IMR-90 (cell line): ENCODE results near the gene PRKAR2A. TPM values are rescaled to one million over a fixed set of nuclear protein-coding genes. Genes with fewer than 3 reads are reported as not detected.

Experiments
- ATAC-seq: fragments of 200-7000 bp; cut with Tn5 transposase; 2 replicates; pipeline ENCODE4 v1.9.1; 2020; ENCODE audit warnings: low read depth, mild to moderate bottlenecking, moderate library complexity
- BruUV-seq: library from RNA; stranded (reverse); fragments of 400-500 nt; replicated peaks from 2 replicates; lab custom pipeline; 2021; lab: Mats Ljungman, UMichigan
- CTCF ChIA-PET: fragments of 300-600 bp; formaldehyde crosslinking; extraction: SDS; loops from one replicate; lab custom pipeline; 2021; ENCODE audit warnings: antibody characterized with exemption; lab: Yijun Ruan, JAX
- POLR2A ChIA-PET: fragments of 300-600 bp; sonication (Branson Sonifier 250); formaldehyde crosslinking; loops from one replicate; lab custom pipeline; 2022; ENCODE audit warnings: antibody characterized with exemption; ENCODE audit not compliant: unreplicated experiment; lab: Charles Lee
- DNase-seq: peaks from one replicate; pipeline ENCODE4 v3.0.0; 2013
- H2AFZ ChIP-seq: replicated peaks from 2 replicates; pipeline ENCODE3; 2013; ENCODE audit warnings: low read length, mild to moderate bottlenecking; ENCODE audit not compliant: poor library complexity
- H2AK5ac ChIP-seq: 2 replicates; pipeline ENCODE4 v1.6.1; 2013; ENCODE audit warnings: low read depth, low read length, inconsistent platforms
- H2AK9ac ChIP-seq: replicated peaks from 2 replicates; pipeline ENCODE3; 2013; ENCODE audit warnings: mild to moderate bottlenecking, low read depth, low read length, moderate library complexity; ENCODE audit not compliant: poor library complexity
- H2BK120ac ChIP-seq: 2 replicates; pipeline ENCODE4 v1.6.1; 2013; ENCODE audit warnings: low read depth, low read length, inconsistent platforms
- H2BK15ac ChIP-seq: 3 replicates; pipeline ENCODE4 v1.6.1; 2013; ENCODE audit warnings: low read depth, low read length, inconsistent platforms
- H2BK20ac ChIP-seq: 2 replicates; pipeline ENCODE4 v1.6.1; 2013; ENCODE audit warnings: low read depth, mild to moderate bottlenecking, inconsistent platforms, low read length, moderate library complexity
- H2BK5ac ChIP-seq: 2 replicates; pipeline ENCODE4 v1.6.1; 2013; ENCODE audit warnings: mild to moderate bottlenecking, low read depth, low read length, inconsistent platforms; ENCODE audit not compliant: poor library complexity, severe bottlenecking
- H3K14ac ChIP-seq: replicated peaks from 2 replicates; pipeline ENCODE4 v1.6.1; 2013; ENCODE audit warnings: low read depth, low read length, inconsistent platforms
- H3K18ac ChIP-seq: 2 replicates; pipeline ENCODE4 v1.6.1; 2013; ENCODE audit warnings: low read depth, low read length, control low read depth
- H3K23ac ChIP-seq: 2 replicates; pipeline ENCODE4 v1.6.1; 2013; ENCODE audit warnings: low read depth, low read length, inconsistent platforms
- H3K27ac ChIP-seq: 2 replicates; pipeline ENCODE4 v1.5.1; 2013; ENCODE audit warnings: mild to moderate bottlenecking, control low read depth, low read length; ENCODE audit not compliant: insufficient read depth
- H3K27me3 ChIP-seq: 2 replicates; pipeline ENCODE4 v1.6.1; 2013; ENCODE audit warnings: low read length; ENCODE audit not compliant: control insufficient read depth, insufficient read depth
- H3K36me3 ChIP-seq: 2 replicates; pipeline ENCODE4 v1.6.1; 2013; ENCODE audit warnings: low read length, mixed read lengths; ENCODE audit not compliant: control insufficient read depth, insufficient read depth
- H3K4ac ChIP-seq: 2 replicates; pipeline ENCODE4 v1.6.1; 2013; ENCODE audit warnings: low read depth, low read length, inconsistent platforms
- H3K4me1 ChIP-seq: 2 replicates; pipeline ENCODE4 v1.6.1; 2013; ENCODE audit warnings: low read length, mixed read lengths; ENCODE audit not compliant: control insufficient read depth, insufficient read depth
- H3K4me2 ChIP-seq: 2 replicates; pipeline ENCODE4 v1.6.1; 2013; ENCODE audit warnings: low read depth, mild to moderate bottlenecking, control low read depth, low read length, moderate library complexity
- H3K4me3 ChIP-seq: 2 replicates; pipeline ENCODE4 v1.5.1; 2013; ENCODE audit warnings: low read depth, mild to moderate bottlenecking, control low read depth, low read length, moderate library complexity; ENCODE audit not compliant: insufficient read depth
- H3K56ac ChIP-seq: 2 replicates; pipeline ENCODE4 v1.6.1; 2013; ENCODE audit warnings: low read length, inconsistent platforms; ENCODE audit not compliant: insufficient read depth; ENCODE audit errors: extremely low read depth
- H3K79me1 ChIP-seq, 2 experiments: 2 replicates each; pipeline ENCODE4 v1.6.1; 2013; ENCODE audit warnings: low read length in 2 of 2, inconsistent platforms in 1 of 2, low read depth in 1 of 2
- H3K9ac ChIP-seq: 2 replicates; pipeline ENCODE4 v1.6.1; 2013; ENCODE audit warnings: low read depth, low read length, control low read depth
- H3K9me1 ChIP-seq: 2 replicates; pipeline ENCODE4 v1.6.1; 2013; ENCODE audit warnings: low read length, inconsistent platforms; ENCODE audit not compliant: insufficient read depth
- H3K9me3 ChIP-seq: 2 replicates; pipeline ENCODE4 v1.6.1; 2013; ENCODE audit warnings: low read length; ENCODE audit not compliant: control insufficient read depth, insufficient read depth
- H4K20me1 ChIP-seq: 2 replicates; pipeline ENCODE4 v1.6.1; 2013; ENCODE audit warnings: low read length, inconsistent platforms; ENCODE audit not compliant: insufficient read depth
- H4K5ac ChIP-seq: 2 replicates; pipeline ENCODE4 v1.6.1; 2013; ENCODE audit warnings: mild to moderate bottlenecking, low read depth, low read length, control low read depth
- H4K8ac ChIP-seq, 2 experiments: 2 replicates each; pipeline ENCODE4 v1.6.1; 2013; ENCODE audit warnings: low read depth in 2 of 2, low read length in 2 of 2, control low read depth in 1 of 2, inconsistent platforms in 1 of 2
- H4K91ac ChIP-seq: 2 replicates; pipeline ENCODE4 v1.6.1; 2013; ENCODE audit warnings: low read depth, low read length, inconsistent platforms; ENCODE audit not compliant: insufficient read depth
- BHLHE40 ChIP-seq: fragments of 150-350 bp; IDR thresholded peaks from 2 replicates; pipeline ENCODE4 v1.6.1; 2016; ENCODE audit warnings: mild to moderate bottlenecking, low read depth, low read length
- CEBPB ChIP-seq: IDR thresholded peaks from 2 replicates; pipeline ENCODE4 v1.6.1; 2012; ENCODE audit warnings: low read depth, low read length, improper control_type of control experiment
- CTCF ChIP-seq: conservative IDR thresholded peaks from 2 replicates; pipeline ENCODE4 v1.5.1; 2012; ENCODE audit warnings: mild to moderate bottlenecking, low read depth, low read length, improper control_type of control experiment
- MAZ ChIP-seq: IDR thresholded peaks from 2 replicates; pipeline ENCODE4 v1.6.1; 2012; ENCODE audit warnings: low read depth, mild to moderate bottlenecking, low read length, improper control_type of control experiment, moderate library complexity, borderline replicate concordance
- MXI1 ChIP-seq: IDR thresholded peaks from 2 replicates; pipeline ENCODE4 v1.6.1; 2012; ENCODE audit warnings: low read depth, mild to moderate bottlenecking, low read length, moderate library complexity, borderline replicate concordance
- NFE2L2 ChIP-seq: fragments of 150-350 bp; IDR thresholded peaks from 2 replicates; pipeline ENCODE4 v1.6.1; 2016; ENCODE audit warnings: low read depth, mild to moderate bottlenecking, low read length
- WGBS, 2 experiments: methylation state at CpG; one replicate each; pipeline versions ENCODE4 v1.1.5 to v1.1.7; 2013; ENCODE audit warnings: missing lambda C conversion rate in 2 of 2; ENCODE audit not compliant: insufficient read length in 1 of 2; ENCODE audit errors: extremely low coverage in 2 of 2; 5-methylcytosine and 5-hydroxymethylcytosine counted together
- dilution Hi-C: fragments of 300-500 bp; cut with HindIII; formaldehyde crosslinking; loops from one replicate; pipeline ENCODE4 v1.14.3; 2018; ENCODE audit warnings: low sequenced_read_pairs; ENCODE audit not compliant: unreplicated experiment
- in situ Hi-C: fragments of 300-500 bp; cut with MboI; formaldehyde crosslinking; loops from 3 replicates; pipeline ENCODE4 v1.14.3; 2019; ENCODE audit warnings: low sequenced_read_pairs, inconsistent platforms, mixed read lengths
- intact Hi-C: fragments of 100-400 bp; cut with micrococcal nuclease; formaldehyde crosslinking; loops from 2 replicates; pipeline ENCODE4 v1.10.0; 2022
- polyA plus RNA-seq, 3 experiments: library from polyadenylated mRNA; depleted of rRNA; stranded (reverse); fragments of >200 nt; gene quantifications; 2 replicates each; pipeline ENCODE4 v1.2.3, GENCODE V29; 2012; ENCODE audit warnings: low replicate concordance in 1 of 3
- total RNA-seq: library from RNA; depleted of rRNA; stranded (reverse); fragments of >200 nt; gene quantifications from 2 replicates; pipeline ENCODE4 v1.2.3, GENCODE V29; 2012

Gene PRKAR2A
- total and polyA plus RNA-seq, 2 of the 4 experiments (the other 2 are of a cell fraction) = 11.3 to 48.2 TPM

- dilution Hi-C loops (no loop called here), intact Hi-C loops (no loop called here), in situ Hi-C loops (no loop called here)
- no peak overlapping the region for H4K91ac ChIP-seq
- H2BK5ac ChIP-seq = no peak overlapping the region
- no peak overlapping the region for H4K5ac ChIP-seq
- no peak for TF ChIP-seq CTCF
- no peak for TF ChIP-seq MAZ
- TF ChIP-seq MXI1 = no peak
- TF ChIP-seq CEBPB = no peak
- TF ChIP-seq NFE2L2 = no peak
- no peak for TF ChIP-seq BHLHE40
- CTCF ChIA-PET = interaction anchor here (0.5 kb wide), 1 partner anchor 51 kb away, joined by 4 read pairs; no protein-coding TSS in a partner anchor
- no TSS peak for BruUV-seq
- POLR2A ChIA-PET = no interaction called here
- H2BK120ac ChIP-seq = no peak overlapping the region
- no CpG with 5 or more reads among the region's 2 CpGs for WGBS, 2 experiments
- no peak overlapping the region for H3K4ac ChIP-seq
- H3K27me3 ChIP-seq = no peaks in the 10 kb centered on the region
- peak; percentile 72 for DNase-seq
- no peak overlapping the region for H2BK20ac ChIP-seq
- peak; percentile 73 for ATAC-seq
- peaks cover 3% of the 10 kb centered on the region; the same call in 1 of the 2 replicates for H3K4me1 ChIP-seq
- no peak overlapping the region; the same call in 1 of the 2 replicates for H2AK5ac ChIP-seq
- H3K4me2 ChIP-seq = no peak overlapping the region
- H2BK15ac ChIP-seq = no peak overlapping the region
- H3K9ac ChIP-seq = no peak overlapping the region
- no peak overlapping the region; a peak in 1 of 4 replicates for H4K8ac ChIP-seq
- H3K79me1 ChIP-seq = peaks cover 27 to 69% of the 10 kb centered on the region in 2 experiments
- H3K9me3 ChIP-seq = no peaks in the 10 kb centered on the region
- no peak overlapping the region for H3K4me3 ChIP-seq
- H3K27ac ChIP-seq = no peak overlapping the region
- no peak overlapping the region for H2AFZ ChIP-seq
- peaks cover 12% of the 10 kb centered on the region for H3K9me1 ChIP-seq
- no peak overlapping the region for H3K18ac ChIP-seq
- no peak overlapping the region for H2AK9ac ChIP-seq
- peak overlapping the region; percentile 12; the same call in 1 of the 2 replicates for H3K14ac ChIP-seq
- H3K23ac ChIP-seq = 0 out of 2 replicates have a peak overlapping the region, but pooled peaks have one; percentile 31
- no peaks in the 10 kb centered on the region for H3K36me3 ChIP-seq
- peaks cover 14% of the 10 kb centered on the region; the same call in 1 of the 2 replicates for H4K20me1 ChIP-seq
- H3K56ac ChIP-seq = no peak overlapping the region
Observed at GRCh38 chr3:48820612-48821324, 26.9 kb downstream of the PRKAR2A start.
